ENCODE results near the gene BIN1. TPM values are rescaled to one million over a fixed set of nuclear protein-coding genes. Genes with fewer than 3 reads are reported as not detected.

The BIN1 gene
- polyA plus RNA-seq, 1 donor (not counting 4 experiments of a cell fraction or from before 2014, with no cell fraction given), result 5.4 TPM

DNA sequence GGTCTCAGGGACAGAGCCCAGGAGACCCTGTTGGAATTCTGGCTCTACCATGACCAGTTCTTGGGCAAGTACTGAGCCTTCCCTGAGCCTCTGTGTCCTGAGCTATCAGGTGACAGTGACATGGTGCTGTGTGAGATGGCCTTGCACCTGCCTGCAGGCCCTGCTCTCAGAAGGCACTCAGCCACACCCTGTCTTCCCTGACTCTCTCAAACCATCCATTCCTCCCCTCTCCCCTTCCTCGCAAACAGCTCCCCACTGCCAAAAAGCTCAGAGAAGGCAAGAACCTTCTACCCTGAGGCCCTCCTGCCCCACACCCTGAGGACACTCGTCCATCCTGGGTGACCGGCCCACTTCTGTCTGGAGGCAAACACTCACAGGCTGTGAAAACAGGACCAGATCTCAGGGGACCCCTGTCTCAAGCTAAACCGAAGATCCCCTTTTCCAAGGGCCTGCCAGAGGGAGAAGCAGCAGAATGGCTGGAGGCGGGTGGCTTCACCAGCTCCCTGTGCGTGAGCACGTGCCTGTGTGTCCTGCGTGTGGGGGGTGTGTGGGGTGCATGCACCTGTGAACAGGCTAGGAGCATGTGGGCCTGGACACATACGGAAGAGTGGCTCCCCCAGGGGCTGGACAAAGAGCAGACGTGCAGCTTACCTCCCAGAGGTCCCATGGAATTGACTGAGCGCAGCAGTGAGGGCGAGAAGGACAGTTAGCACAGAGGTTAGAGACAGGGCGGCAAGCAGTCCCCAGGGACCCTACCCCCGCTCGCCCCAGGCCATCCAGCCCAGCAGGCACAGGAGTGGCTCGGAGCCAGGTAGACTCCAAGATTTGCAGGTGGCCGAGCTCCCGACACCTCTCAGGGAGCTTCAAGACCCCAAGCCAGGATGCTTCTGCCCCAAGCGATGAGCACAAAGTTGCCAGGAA, 53.9 kb downstream of the BIN1 start:
- FAIRE-seq (no peak), DNase-seq (ENCODE audit: low read depth, low spot score) (no peak)
- H3K27me3 ChIP-seq (ENCODE audit: control insufficient read depth, extremely low read depth, insufficient read depth, low read length), result no peaks in the 10 kb centered on the region
- H3K9me1 ChIP-seq (ENCODE audit: control insufficient read depth, extremely low read depth, insufficient read depth, low read length), result no peaks in the 10 kb centered on the region
- H3K4me3 ChIP-seq (ENCODE audit: control insufficient read depth in 2 of 3, extremely low read depth in 1 of 3, insufficient read depth in 2 of 3, low read depth in 1 of 3, low read length in 3 of 3), result no peak overlapping the region
- no peak overlapping the region for H3K27ac ChIP-seq (ENCODE audit: control insufficient read depth, insufficient read depth, low read length)
- no peak overlapping the region for H3K4me2 ChIP-seq (ENCODE audit: control insufficient read depth, extremely low read depth, insufficient read depth, low read depth, low read length)
- no peaks in the 10 kb centered on the region for H3K9me3 ChIP-seq (ENCODE audit: control insufficient read depth, low read depth, low read length)
- no peaks in the 10 kb centered on the region for H3K36me3 ChIP-seq (ENCODE audit: control insufficient read depth in 2 of 2, extremely low read depth in 1 of 2, insufficient read depth in 2 of 2, low read length in 2 of 2)
- H3K79me2 ChIP-seq (ENCODE audit: control insufficient read depth, insufficient read depth, low read length), result no peaks in the 10 kb centered on the region
- TF ChIP-seq, protein P1, sequence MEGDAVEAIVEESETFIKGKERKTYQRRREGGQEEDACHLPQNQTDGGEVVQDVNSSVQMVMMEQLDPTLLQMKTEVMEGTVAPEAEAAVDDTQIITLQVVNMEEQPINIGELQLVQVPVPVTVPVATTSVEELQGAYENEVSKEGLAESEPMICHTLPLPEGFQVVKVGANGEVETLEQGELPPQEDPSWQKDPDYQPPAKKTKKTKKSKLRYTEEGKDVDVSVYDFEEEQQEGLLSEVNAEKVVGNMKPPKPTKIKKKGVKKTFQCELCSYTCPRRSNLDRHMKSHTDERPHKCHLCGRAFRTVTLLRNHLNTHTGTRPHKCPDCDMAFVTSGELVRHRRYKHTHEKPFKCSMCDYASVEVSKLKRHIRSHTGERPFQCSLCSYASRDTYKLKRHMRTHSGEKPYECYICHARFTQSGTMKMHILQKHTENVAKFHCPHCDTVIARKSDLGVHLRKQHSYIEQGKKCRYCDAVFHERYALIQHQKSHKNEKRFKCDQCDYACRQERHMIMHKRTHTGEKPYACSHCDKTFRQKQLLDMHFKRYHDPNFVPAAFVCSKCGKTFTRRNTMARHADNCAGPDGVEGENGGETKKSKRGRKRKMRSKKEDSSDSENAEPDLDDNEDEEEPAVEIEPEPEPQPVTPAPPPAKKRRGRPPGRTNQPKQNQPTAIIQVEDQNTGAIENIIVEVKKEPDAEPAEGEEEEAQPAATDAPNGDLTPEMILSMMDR (optimal IDR thresholded peaks at IDR 0.05 in 1 of 3, IDR thresholded peaks at IDR 0.05 in 1 of 3, conservative IDR thresholded peaks at IDR 0.05 in 1 of 3; ENCODE audit: extremely low read depth in 1 of 3, insufficient read depth in 2 of 3, low read length in 3 of 3), result no peak
- no peak overlapping the region for H2AFZ ChIP-seq (ENCODE audit: control insufficient read depth, low read length)
- peaks cover 4% of the 10 kb centered on the region for H4K20me1 ChIP-seq (ENCODE audit: control insufficient read depth, extremely low read depth, insufficient read depth, low read length)
- dilution Hi-C loops (cut with MboI; ENCODE audit: extremely low pct_ligation_motif_present, low sequenced_read_pairs), result no loop called here
- H3K4me1 ChIP-seq (ENCODE audit: control insufficient read depth, extremely low read depth, insufficient read depth, low read length), result no peaks in the 10 kb centered on the region
- H3K9ac ChIP-seq (ENCODE audit: control insufficient read depth, extremely low read depth, insufficient read depth, low read length), result no peak overlapping the region

DNA sequence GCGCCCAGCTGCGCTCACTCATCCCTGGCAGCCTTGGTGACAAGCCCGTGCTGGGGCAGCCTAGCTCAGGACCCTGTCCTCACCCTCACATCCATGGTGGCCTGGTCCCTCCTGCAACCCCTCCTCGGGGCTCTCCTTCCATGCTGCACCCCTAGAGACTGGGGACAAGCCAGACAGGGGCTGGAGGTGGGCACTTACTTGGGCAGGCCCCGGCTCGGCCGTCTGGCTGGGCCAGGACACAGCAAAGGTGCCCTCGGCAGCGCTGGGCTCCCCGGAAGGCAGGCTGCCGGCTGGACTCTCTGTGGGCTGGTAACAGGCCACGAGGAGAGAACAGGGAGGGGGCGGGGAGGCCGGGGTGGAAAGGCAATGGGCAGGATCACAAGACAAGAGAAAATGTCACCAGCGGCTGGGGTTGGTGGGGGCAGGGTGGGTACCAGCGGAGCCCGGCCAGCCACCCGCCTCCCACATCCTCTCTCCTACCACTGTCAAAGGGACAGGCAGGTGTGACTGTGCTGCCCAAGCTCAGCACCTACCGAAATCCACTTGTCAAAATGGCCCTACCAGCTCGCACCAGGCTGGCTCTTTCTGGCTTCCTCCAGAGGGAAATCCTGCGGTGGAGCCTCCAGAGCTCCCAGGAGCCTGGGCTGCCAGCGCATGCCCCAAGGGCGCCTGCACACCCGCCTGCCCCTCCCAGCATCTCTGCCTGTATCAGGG, 54.7 kb downstream of the BIN1 start:
- DNase-seq (ENCODE audit: low read depth, low spot score) (no peak), FAIRE-seq (no peak)
- H3K27ac ChIP-seq (ENCODE audit: control insufficient read depth, insufficient read depth, low read length), result no peak overlapping the region
- H3K4me2 ChIP-seq (ENCODE audit: control insufficient read depth, extremely low read depth, insufficient read depth, low read depth, low read length), result no peak overlapping the region
- H3K36me3 ChIP-seq (ENCODE audit: control insufficient read depth in 2 of 2, extremely low read depth in 1 of 2, insufficient read depth in 2 of 2, low read length in 2 of 2), result no peaks in the 10 kb centered on the region
- TF ChIP-seq EZH2 (IDR thresholded peaks at IDR 0.05; ENCODE audit: low read length), result no peak
- TF ChIP-seq, protein P1 (optimal IDR thresholded peaks at IDR 0.05 in 1 of 3, IDR thresholded peaks at IDR 0.05 in 1 of 3, conservative IDR thresholded peaks at IDR 0.05 in 1 of 3; ENCODE audit: extremely low read depth in 1 of 3, insufficient read depth in 2 of 3, low read length in 3 of 3), result no peak
- dilution Hi-C loops (cut with MboI; ENCODE audit: extremely low pct_ligation_motif_present, low sequenced_read_pairs), result no loop called here
- H3K27me3 ChIP-seq (ENCODE audit: control insufficient read depth, extremely low read depth, insufficient read depth, low read length), result no peaks in the 10 kb centered on the region
- no peaks in the 10 kb centered on the region for H3K9me1 ChIP-seq (ENCODE audit: control insufficient read depth, extremely low read depth, insufficient read depth, low read length)
- no peak overlapping the region for H3K4me3 ChIP-seq (ENCODE audit: control insufficient read depth in 2 of 3, extremely low read depth in 1 of 3, insufficient read depth in 2 of 3, low read depth in 1 of 3, low read length in 3 of 3)
- H2AFZ ChIP-seq (ENCODE audit: control insufficient read depth, low read length), result no peak overlapping the region
- H3K9ac ChIP-seq (ENCODE audit: control insufficient read depth, extremely low read depth, insufficient read depth, low read length), result no peak overlapping the region
- no peaks in the 10 kb centered on the region for H3K9me3 ChIP-seq (ENCODE audit: control insufficient read depth, low read depth, low read length)
- no peaks in the 10 kb centered on the region for H3K79me2 ChIP-seq (ENCODE audit: control insufficient read depth, insufficient read depth, low read length)
- no peaks in the 10 kb centered on the region for H3K4me1 ChIP-seq (ENCODE audit: control insufficient read depth, extremely low read depth, insufficient read depth, low read length)
- peaks cover 4% of the 10 kb centered on the region for H4K20me1 ChIP-seq (ENCODE audit: control insufficient read depth, extremely low read depth, insufficient read depth, low read length)
